ENCODE results near the gene THBS3. TPM values are rescaled to one million over a fixed set of nuclear protein-coding genes. Genes with fewer than 3 reads are reported as not detected.
"Not testable (repeated sequence)": the region's sequence is repeated elsewhere in the genome, so short reads cannot be mapped to it uniquely, and the experiment has no call there.

THBS3 gene
- total and polyA plus RNA-seq, 9 of the 15 experiments (the other 6 are each of a cell fraction or from before 2014, with no cell fraction given), result 0.59 to 8.3 (median 3.2) TPM

DNA sequence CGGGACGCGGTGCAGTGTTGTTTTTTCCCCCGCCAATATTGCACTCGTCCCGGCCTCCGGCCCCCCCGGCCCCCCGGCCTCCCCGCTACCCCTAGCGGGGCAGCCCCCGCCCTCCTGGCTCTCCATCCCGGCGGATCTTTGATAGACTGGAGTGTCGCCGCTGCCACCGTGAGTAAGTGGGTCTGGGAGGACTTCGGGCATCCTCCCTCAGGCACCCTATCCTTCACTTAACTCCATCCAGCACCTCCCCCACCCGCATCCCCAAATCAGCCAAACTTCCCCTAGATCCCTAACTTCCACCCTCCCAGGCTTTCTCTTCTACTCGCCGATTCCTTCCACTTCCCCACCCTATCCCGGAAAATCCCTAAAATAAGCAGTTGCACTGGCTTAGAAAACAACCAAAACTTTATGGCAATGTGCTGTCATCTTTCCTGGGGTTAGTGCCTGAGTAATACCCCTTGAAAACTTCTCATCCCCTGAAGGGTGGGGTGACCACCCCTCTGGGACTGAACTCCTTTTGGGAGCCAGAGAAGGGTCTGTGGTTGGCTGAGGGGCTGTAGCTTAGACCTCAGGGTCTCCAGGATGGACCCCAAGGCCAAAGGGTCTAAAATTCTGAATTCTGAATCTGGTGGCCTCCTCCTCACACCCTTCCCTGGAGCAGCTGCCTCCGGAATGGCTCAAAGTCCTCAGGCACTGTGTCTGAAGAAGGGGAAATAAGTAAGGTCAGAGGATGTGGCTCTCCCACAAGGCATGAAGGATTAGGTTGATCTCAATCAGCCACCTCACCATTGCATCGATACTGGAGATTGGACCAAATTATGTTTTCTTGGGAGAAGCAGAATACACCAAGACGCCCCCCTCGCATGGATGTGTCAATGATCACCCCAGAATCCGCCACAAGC, 12.2 kb downstream of the THBS3 start (continued):
- TF ChIP-seq PTRF (tag; IDR thresholded peaks at IDR 0.05), result no peak
- no peak for TF ChIP-seq CHCHD3 (CRISPR knock-in tag; IDR thresholded peaks at IDR 0.05)
- TF ChIP-seq, protein P1, sequence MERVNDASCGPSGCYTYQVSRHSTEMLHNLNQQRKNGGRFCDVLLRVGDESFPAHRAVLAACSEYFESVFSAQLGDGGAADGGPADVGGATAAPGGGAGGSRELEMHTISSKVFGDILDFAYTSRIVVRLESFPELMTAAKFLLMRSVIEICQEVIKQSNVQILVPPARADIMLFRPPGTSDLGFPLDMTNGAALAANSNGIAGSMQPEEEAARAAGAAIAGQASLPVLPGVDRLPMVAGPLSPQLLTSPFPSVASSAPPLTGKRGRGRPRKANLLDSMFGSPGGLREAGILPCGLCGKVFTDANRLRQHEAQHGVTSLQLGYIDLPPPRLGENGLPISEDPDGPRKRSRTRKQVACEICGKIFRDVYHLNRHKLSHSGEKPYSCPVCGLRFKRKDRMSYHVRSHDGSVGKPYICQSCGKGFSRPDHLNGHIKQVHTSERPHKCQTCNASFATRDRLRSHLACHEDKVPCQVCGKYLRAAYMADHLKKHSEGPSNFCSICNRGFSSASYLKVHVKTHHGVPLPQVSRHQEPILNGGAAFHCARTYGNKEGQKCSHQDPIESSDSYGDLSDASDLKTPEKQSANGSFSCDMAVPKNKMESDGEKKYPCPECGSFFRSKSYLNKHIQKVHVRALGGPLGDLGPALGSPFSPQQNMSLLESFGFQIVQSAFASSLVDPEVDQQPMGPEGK (CRISPR knock-in tag; IDR thresholded peaks at IDR 0.05; ENCODE audit: borderline replicate concordance), result no peak
- TF ChIP-seq ZNF140 (CRISPR knock-in tag; IDR thresholded peaks at IDR 0.05), result no peak
- no peak for TF ChIP-seq RCOR1 (IDR thresholded peaks at IDR 0.05; ENCODE audit: borderline replicate concordance in 1 of 2, low read depth in 2 of 2, low read length in 2 of 2)

DNA sequence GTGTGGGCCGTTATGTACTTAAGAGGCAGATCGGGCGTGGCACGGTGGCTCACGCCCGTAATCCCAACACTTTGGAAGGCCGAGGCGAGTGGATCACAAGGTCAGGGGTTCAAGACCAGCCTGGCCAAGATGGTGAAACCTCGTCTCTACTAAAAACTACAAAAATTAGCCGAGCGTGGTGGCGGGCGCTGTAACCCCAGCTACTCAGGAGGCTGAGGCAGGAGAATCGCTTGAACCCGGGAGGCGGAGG, 13.8 kb downstream of the THBS3 start:
- H3K27me3 ChIP-seq (ENCODE audit: control insufficient read depth in 2 of 2, insufficient read depth in 2 of 2, low read length in 2 of 2); H4K20me1 ChIP-seq (replicated peaks; ENCODE audit: control insufficient read depth, insufficient read depth, low read length); H3K9me3 ChIP-seq (replicated peaks; ENCODE audit: control insufficient read depth, insufficient read depth, low read depth, low read length); in situ Hi-C loops (cut with MboI); H3K9me1 ChIP-seq (ENCODE audit: control insufficient read depth, insufficient read depth, low read length); FAIRE-seq; DNase-seq (ENCODE audit: extremely low read depth in 1 of 4, low spot score in 3 of 4); ATAC-seq: not testable (repeated sequence)
- peak overlapping the region; percentile 97 for H2AFZ ChIP-seq (ENCODE audit: low read depth, low read length)
- H3K4me2 ChIP-seq (ENCODE audit: insufficient read depth, low read length), result peak overlapping the region; percentile 97
- H3K9ac ChIP-seq (ENCODE audit: insufficient read depth in 1 of 2, low read depth in 2 of 2, low read length in 2 of 2), result peak overlapping the region; percentile 98 to 99
- peaks cover 30% of the 10 kb centered on the region; the same call in 2 of the 3 replicates for H3K36me3 ChIP-seq (ENCODE audit: control insufficient read depth, insufficient read depth, low read length)
- H3K79me2 ChIP-seq (ENCODE audit: control insufficient read depth, insufficient read depth, low read length), result peaks cover 30% of the 10 kb centered on the region
- ChIA-PET POLR2A (interaction anchor here (0.6 to 2.0 kb wide), 15 partner anchors 9 to 528 kb away, joined by 3 to 12 read pairs (median 3); partner anchors contain the start of genes KRTCAP2 and MTX1), CTCF (ENCODE audit: low intra/inter-chr PET ratio) (interaction anchor here (0.8 to 1.1 kb wide), 2 partner anchors 18 to 21 kb away, joined by 3 read pairs; partner anchors contain the start of gene KRTCAP2)
- intact Hi-C loops (cut with micrococcal nuclease), result loop anchor here (1.0 kb wide), 2 partner anchors 18 to 33 kb away; no protein-coding TSS in a partner anchor
- BruUV-seq (replicated peaks), result TSS peak; percentile 59
- peaks cover 19 to 48% of the 10 kb centered on the region in 2 experiments for H3K4me1 ChIP-seq (replicated peaks in 1 of 2; ENCODE audit: control insufficient read depth in 2 of 2, insufficient read depth in 2 of 2, low read length in 2 of 2)
- H3K27ac ChIP-seq (ENCODE audit: extremely low read depth, low read depth, low read length), result peak overlapping the region; percentile 100
- under 1% methylated on average over 13 of the region's 16 CpGs for WGBS (ENCODE audit: insufficient coverage, low coverage, missing lambda C conversion rate)
- H3K4me3 ChIP-seq, result peak overlapping the region; percentile 69
- TF ChIP-seq, protein P2, sequence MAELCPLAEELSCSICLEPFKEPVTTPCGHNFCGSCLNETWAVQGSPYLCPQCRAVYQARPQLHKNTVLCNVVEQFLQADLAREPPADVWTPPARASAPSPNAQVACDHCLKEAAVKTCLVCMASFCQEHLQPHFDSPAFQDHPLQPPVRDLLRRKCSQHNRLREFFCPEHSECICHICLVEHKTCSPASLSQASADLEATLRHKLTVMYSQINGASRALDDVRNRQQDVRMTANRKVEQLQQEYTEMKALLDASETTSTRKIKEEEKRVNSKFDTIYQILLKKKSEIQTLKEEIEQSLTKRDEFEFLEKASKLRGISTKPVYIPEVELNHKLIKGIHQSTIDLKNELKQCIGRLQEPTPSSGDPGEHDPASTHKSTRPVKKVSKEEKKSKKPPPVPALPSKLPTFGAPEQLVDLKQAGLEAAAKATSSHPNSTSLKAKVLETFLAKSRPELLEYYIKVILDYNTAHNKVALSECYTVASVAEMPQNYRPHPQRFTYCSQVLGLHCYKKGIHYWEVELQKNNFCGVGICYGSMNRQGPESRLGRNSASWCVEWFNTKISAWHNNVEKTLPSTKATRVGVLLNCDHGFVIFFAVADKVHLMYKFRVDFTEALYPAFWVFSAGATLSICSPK (IDR thresholded peaks at IDR 0.05; ENCODE audit: borderline replicate concordance), result 0 out of 2 replicates have a peak, but pooled peaks have one; percentile 4
- TF ChIP-seq ETV1 (tag; conservative IDR thresholded peaks at IDR 0.05; ENCODE audit: low read depth) (0 out of 2 replicates have a peak, but pooled peaks have one; percentile 16), CEBPB (tag; IDR thresholded peaks at IDR 0.05) (peak; percentile 66), BHLHE40 (IDR thresholded peaks at IDR 0.05; ENCODE audit: low read length) (peak; percentile 30; the same call in 1 of the 2 replicates), ELF1 (tag; IDR thresholded peaks at IDR 0.05) (0 out of 2 replicates have a peak, but pooled peaks have one; percentile 8), PCBP1 (IDR thresholded peaks at IDR 0.05; ENCODE audit: low read depth, low read length, poor library complexity, severe bottlenecking) (peak; percentile 4), ZNF431 (CRISPR knock-in tag; IDR thresholded peaks at IDR 0.05) (peak; percentile 9; the same call in 1 of the 2 replicates)
- TF ChIP-seq, protein P3, sequence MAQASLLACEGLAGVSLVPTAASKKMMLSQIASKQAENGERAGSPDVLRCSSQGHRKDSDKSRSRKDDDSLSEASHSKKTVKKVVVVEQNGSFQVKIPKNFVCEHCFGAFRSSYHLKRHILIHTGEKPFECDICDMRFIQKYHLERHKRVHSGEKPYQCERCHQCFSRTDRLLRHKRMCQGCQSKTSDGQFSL (CRISPR knock-in tag; IDR thresholded peaks at IDR 0.05), result not testable (repeated sequence)
- TF ChIP-seq, protein P3 (tag; IDR thresholded peaks at IDR 0.05), result 0 out of 4 replicates have a peak, but pooled peaks of 1 of the 2 experiments have one; percentile 7
